ENCODE data around the gene ZNF214. TPM values are rescaled to one million over a fixed set of nuclear protein-coding genes. Genes with fewer than 3 reads are reported as not detected.

Gene ZNF214
- total and polyA plus RNA-seq, 7 donors: 0.46 to 3.1 (median 1.9) TPM

- Histone ChIP-seq H3K27me3 (no peaks in the 10 kb centered on the region), H3K4me3 (no peak overlapping the region), H3K27ac (no peak overlapping the region), H3K36me3 (no peaks in the 10 kb centered on the region), H3K4me1 (peaks cover 0 to 10% (median 6%) of the 10 kb centered on the region in 4 donors), H3K9me3 (no peaks in the 10 kb centered on the region)
- DNase-seq: no peak
- no peak for TF ChIP-seq POLR2AphosphoS5 (IDR thresholded peaks at IDR 0.05)
- TF ChIP-seq POLR2A (IDR thresholded peaks at IDR 0.05): no peak
- TF ChIP-seq EP300 (IDR thresholded peaks at IDR 0.05): no peak
- no peak for TF ChIP-seq CTCF (IDR thresholded peaks at IDR 0.05)
- WGBS, 2 donors: 84 to 85% methylated on average over 1 of the region's 1 CpG
- intact Hi-C loops (cut with DNase I): no loop called here
These were observed 4.1 kb downstream of the ZNF214 start for GRCh38 chr11:7016011-7016410.

GRCh38 chr11:7014118-7014517, 6.0 kb downstream of the ZNF214 start:
- Histone ChIP-seq H3K36me3 (no peaks in the 10 kb centered on the region), H3K4me1 (peaks cover 0 to 4% (median 0%) of the 10 kb centered on the region in 4 donors), H3K4me3 (no peak overlapping the region), H3K9me3 (no peaks in the 10 kb centered on the region), H3K27me3 (no peaks in the 10 kb centered on the region), H3K27ac (no peak overlapping the region)
- WGBS, 2 donors: 97 to 98% methylated on average over 1 of the region's 1 CpG
- intact Hi-C loops (cut with DNase I): no loop called here
- DNase-seq: no peak
- TF ChIP-seq EP300 (IDR thresholded peaks at IDR 0.05) (no peak), POLR2A (IDR thresholded peaks at IDR 0.05) (no peak), POLR2AphosphoS5 (IDR thresholded peaks at IDR 0.05) (no peak), CTCF (IDR thresholded peaks at IDR 0.05) (no peak)

GRCh38 chr11:7004482-7004881, 15.7 kb downstream of the ZNF214 start:
- Histone ChIP-seq H3K4me3 (no peak overlapping the region), H3K9me3 (no peaks in the 10 kb centered on the region), H3K27ac (no peak overlapping the region), H3K4me1 (no peaks in the 10 kb centered on the region), H3K27me3 (no peaks in the 10 kb centered on the region), H3K36me3 (peaks cover 0 to 25% (median 4%) of the 10 kb centered on the region in 4 donors)
- TF ChIP-seq CTCF (IDR thresholded peaks at IDR 0.05): no peak
- no peak for TF ChIP-seq EP300 (IDR thresholded peaks at IDR 0.05)
- no peak for DNase-seq
- 32 to 42% methylated on average over 3 of the region's 3 CpGs for WGBS, 2 donors
- intact Hi-C loops (cut with DNase I): no loop called here

GRCh38 chr11:6995703-6996102, 24.4 kb downstream of the ZNF214 start:
- Histone ChIP-seq H3K27me3 (no peaks in the 10 kb centered on the region), H3K36me3 (peaks cover 0 to 10% (median 1%) of the 10 kb centered on the region in 4 donors), H3K4me1 (peaks cover 0 to 15% (median 12%) of the 10 kb centered on the region in 4 donors), H3K9me3 (no peaks in the 10 kb centered on the region), H3K27ac (no peak overlapping the region), H3K4me3 (no peak overlapping the region)
- no peak for TF ChIP-seq CTCF (IDR thresholded peaks at IDR 0.05)
- TF ChIP-seq POLR2A (IDR thresholded peaks at IDR 0.05): no peak
- no peak for TF ChIP-seq EP300 (IDR thresholded peaks at IDR 0.05)
- no peak for TF ChIP-seq POLR2AphosphoS5 (IDR thresholded peaks at IDR 0.05)
- DNase-seq: no peak
- intact Hi-C loops (cut with DNase I): loop anchor here (10.0 kb wide), 1 partner anchor 71 kb away; the partner anchor contains the start of genes OR2D3 and ZNF215
